Uterus (tissue), 2 donors: ENCODE measurements around the gene HERC3.

Experiments
- CTCF ChIP-seq, 4 experiments: fragments of 200-600 bp in 2 of 4; fragments of 450-650 bp in 2 of 4; sonication (generic) in 2 of 4; IDR thresholded peaks; one replicate each; pipeline ENCODE4 v1.5.1; 2016 to 2019; ENCODE audit warnings: antibody characterized with exemption in 4 of 4, mild to moderate bottlenecking in 2 of 4, moderate library complexity in 1 of 4
- POLR2A ChIP-seq, 2 donors: fragments of 450-650 bp; IDR thresholded peaks; one replicate each; pipeline ENCODE4 v1.6.1; 2016; ENCODE audit warnings: antibody characterized with exemption in 2 of 2, mild to moderate bottlenecking in 1 of 2, moderate library complexity in 1 of 2

DNA sequence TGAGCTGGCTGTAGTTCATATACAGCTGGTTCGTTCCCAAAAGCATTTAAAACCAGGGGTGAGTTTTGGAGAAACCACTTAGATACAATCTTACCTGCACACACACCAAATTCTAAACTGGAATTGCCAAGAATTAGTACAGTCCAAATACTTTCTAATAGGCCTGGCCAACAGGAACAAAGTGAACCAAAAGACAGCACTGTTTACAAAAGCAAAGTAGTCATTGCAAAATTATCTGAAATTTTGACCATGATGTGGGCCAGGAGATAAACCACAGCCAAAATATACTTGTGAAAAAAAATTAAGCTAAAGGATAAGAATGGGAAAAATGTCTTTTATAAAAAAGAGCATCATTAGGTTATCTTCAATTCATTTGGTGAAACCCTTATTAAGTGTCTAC lies 143.3 kb downstream of the HERC3 start:
- TF ChIP-seq CTCF (IDR thresholded peaks at IDR 0.05), result no peak
- no peak for TF ChIP-seq POLR2A (IDR thresholded peaks at IDR 0.05)
